IgD-negative memory B cell (primary cell): ENCODE measurements around the gene LGALS9C. TPM values are rescaled to one million over a fixed set of nuclear protein-coding genes. Genes with fewer than 3 reads are reported as not detected.

Experiments
- polyA plus RNA-seq: library from polyadenylated mRNA; unstranded; fragments of 300-500 nt; fragmentation: Illumina TruSeq; gene quantifications from one replicate; pipeline ENCODE4 v1.2.3, GENCODE V29; 2021

The LGALS9C gene
- polyA plus RNA-seq, 1 donor from 2014 or later = not detected

Other genes starting within 250 kb of the LGALS9C start
- 150 TPM for gene FLII, start 218.1 kb upstream of the LGALS9C start, polyA plus RNA-seq
- gene MIEF2, start 216.1 kb upstream of the LGALS9C start, polyA plus RNA-seq = 12.3 TPM
- gene TOP3A, start 161.8 kb upstream of the LGALS9C start, polyA plus RNA-seq = 19.5 TPM
- gene SMCR8, start 161.5 kb upstream of the LGALS9C start, polyA plus RNA-seq = 5.2 TPM
- gene SHMT1, start 113.2 kb upstream of the LGALS9C start, polyA plus RNA-seq = 18.9 TPM
- not detected for gene EVPLL, start 99.0 kb upstream of the LGALS9C start, polyA plus RNA-seq
- gene TBC1D28, start 167.6 kb downstream of the LGALS9C start, polyA plus RNA-seq = not detected
- 3.6 TPM for gene FOXO3B, start 205.5 kb downstream of the LGALS9C start, polyA plus RNA-seq